ENCODE measurements around the gene CHAD.
A peak's percentile ranks its signal among the peaks of the same experiment; 100 is the strongest.

Gene CHAD

DNA sequence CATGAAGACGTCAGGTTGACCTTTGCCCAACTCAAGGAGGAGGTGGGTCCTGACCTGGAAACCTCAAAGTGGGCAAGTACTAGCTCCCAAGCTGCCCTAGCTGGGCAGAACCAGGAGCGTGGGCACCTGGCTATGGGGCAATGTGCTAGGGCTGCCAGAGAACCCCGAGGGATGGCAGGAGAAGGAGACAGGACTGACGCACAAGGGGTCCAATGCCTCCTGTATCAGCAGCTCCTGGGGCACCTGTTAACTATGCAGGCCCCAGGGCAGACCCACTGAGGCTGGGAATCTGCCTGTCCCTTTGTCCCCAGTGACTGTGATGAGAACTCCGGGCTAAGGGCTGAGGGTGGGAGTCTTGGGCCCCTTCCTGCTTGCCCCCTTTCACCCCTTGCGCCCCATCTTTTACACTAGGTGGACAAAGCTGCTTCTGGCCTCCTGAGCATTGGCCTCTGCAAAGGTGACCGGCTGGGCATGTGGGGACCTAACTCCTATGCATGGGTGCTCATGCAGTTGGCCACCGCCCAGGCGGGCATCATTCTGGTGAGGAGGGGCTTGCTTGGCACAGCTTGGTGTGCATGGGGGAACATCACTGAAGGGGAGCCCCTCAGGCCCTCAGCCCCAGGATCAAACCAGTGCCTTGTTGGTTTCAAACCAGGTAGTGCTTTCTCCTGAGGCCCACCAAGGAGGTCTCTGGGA lies 7.7 kb downstream of the CHAD start:
- DNase-seq (ENCODE audit: low read depth, low spot score): no peak
- H3K27ac ChIP-seq: no peak overlapping the region

DNA sequence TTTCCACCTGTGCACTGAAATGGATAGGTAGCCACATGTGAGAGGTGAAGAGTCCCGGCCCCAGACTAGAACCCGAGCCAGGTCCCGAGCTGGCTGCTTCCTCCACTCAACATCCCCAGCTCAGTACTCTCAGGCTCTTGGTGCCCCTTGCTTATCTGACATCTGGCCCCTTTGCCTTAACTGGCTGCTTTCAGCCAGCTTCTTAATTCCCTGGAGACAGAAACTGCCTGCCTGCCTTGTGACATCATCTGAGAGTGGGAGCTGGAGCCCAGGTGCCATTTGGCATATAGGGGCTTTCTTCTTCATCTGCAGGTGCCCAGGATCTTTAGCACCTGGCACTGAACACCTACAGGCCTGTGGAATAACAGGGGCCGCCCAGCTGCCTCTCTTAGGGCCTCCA lies 8.9 kb downstream of the CHAD start:
- no peak overlapping the region for H3K27ac ChIP-seq
- no peak for DNase-seq (ENCODE audit: low read depth, low spot score)

DNA sequence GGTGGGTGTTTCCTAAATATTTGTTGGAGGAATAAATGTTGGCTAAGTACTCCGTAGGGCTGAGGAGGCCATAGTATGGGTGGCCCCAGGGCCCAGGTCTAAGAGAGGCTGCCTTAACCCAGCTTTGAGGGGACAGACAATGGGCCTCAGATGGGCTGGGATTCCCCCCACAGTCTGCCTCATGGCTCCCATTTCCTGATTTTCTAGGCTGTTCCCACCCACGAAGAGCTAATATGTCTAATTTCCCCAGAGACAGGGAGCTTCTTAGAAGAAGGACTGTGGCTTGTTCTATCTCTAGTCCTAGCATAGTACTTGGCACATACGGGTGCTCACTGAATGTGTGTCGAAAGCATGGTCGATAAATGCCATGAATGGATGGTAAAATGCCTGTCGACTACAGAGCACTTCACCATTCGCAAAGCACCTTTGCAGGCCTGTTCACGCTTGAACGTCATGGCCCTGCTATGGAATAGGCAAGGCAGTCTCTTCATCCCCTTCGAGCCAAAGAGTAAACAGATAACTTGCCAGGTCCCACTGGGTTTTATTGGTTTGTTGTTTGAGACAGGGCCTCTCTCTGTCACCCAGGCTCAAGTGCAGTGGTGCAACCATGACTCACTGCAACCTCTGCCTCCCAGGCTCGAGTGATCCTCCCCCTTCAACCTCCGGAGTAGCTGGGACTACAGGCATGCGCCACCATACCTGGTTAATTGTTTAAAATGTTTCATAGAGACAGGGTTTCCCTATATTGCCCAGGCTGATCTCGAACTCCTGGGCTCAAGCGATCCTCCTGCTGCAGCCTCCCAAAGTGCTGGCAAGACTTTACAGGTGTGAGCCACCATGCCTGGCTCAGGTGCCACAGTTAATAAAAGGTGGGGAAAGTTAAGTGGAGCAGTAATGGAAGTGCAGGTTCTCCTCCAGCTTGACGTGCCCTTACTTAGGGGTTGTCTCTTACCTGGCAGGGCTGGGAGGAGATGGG lies 9.7 kb downstream of the CHAD start:
- peak overlapping the region; percentile 34 for H3K27ac ChIP-seq
- peak; percentile 57 for DNase-seq (ENCODE audit: low read depth, low spot score)

DNA sequence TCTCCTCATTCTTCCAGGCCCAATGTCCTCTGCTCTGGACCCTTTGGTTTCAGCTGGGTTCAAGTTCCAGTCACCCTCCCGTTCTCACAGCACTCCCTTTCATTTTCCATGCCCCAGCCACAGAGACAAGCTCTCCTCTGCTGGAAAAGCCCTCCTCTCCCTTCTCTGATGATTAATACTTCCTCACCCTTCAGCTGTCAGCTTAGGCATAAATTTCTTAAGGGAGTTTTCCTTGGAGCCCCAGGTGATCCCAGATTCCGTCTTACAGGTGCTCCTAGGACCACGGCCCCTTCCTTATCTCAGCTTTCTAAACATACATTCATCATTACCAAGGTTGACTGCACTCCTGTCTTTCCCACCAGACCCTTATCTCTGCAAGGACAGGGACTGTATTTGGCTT lies 10.4 kb downstream of the CHAD start:
- peak overlapping the region; percentile 34 for H3K27ac ChIP-seq
- no peak for DNase-seq (ENCODE audit: low read depth, low spot score)

DNA sequence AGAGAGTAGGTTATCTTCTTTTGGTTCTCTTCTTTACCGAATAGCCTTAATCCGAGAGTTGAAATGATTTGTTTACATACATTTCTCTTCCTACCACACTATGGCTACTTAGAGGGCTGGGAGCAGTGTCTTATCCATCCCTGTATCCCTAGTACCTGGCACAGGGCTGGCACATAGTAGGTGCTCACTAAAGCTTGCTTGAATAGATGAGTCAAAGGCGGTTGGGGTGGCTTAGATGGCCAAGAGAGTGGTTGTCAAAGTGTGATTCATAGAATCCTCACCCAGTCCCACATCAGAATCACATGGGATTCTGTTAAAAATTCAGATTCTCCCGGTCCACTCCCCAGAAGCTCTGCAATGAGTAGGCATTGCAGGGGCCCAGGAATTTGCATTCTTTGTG lies 11.1 kb downstream of the CHAD start:
- no peak for DNase-seq (ENCODE audit: low read depth, low spot score)

DNA sequence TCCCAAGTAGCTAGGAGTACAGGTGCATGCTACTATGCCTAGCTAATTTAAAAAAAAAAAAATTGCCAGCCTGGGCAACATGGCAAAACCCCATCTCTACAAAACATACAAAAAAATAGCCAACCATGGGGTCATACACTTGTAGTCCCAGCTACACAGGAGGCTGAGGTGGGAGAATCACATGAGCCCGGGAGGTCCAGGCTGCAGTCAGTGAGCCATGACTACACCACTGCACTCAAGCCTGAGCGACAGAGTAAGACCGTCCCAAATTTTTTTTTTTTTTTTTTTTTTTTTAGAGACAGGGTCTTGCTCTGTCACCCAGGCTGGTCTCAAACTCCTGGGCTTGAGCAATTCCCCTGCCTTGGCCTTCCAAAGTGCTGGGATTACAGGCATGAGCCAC lies 14.8 kb downstream of the CHAD start:
- no peak overlapping the region for H3K27ac ChIP-seq
- no peak for DNase-seq (ENCODE audit: low read depth, low spot score)

More for the DNA sequence above, 11.1 kb downstream of the CHAD start:
- H3K27ac ChIP-seq: no peak overlapping the region

DNA sequence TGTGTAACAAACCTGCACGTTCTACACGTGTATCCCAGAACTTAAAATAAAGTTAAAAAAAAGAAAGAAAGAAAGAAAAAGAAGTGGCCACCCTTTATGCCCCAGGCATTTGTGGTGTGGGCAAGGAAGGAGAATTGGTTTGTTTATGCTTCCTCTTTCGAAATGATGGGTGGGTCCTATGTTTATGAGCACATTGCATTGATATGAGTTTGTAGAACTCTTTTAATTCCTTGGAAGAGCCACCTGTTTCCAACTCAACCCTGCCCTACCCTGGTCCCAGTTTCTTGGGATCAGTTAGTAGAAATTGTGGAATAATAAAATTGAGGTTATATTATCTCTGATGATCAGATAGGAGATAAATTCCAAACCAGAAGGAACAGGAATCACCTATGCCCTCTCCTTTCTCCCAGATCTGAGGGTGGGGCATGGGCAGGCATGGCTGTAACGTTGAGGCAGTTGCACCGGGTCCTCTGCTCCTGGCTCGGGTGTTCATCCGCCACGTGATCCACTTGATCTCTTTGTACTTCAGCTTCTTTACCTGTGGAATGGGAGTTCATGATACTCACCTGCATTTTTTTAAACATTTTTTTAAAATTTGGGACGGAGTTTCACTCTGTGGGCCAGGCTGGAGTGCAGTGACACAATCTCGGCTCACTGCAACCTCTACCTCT lies 15.9 kb downstream of the CHAD start:
- DNase-seq (ENCODE audit: low read depth, low spot score): no peak
- no peak overlapping the region for H3K27ac ChIP-seq

DNA sequence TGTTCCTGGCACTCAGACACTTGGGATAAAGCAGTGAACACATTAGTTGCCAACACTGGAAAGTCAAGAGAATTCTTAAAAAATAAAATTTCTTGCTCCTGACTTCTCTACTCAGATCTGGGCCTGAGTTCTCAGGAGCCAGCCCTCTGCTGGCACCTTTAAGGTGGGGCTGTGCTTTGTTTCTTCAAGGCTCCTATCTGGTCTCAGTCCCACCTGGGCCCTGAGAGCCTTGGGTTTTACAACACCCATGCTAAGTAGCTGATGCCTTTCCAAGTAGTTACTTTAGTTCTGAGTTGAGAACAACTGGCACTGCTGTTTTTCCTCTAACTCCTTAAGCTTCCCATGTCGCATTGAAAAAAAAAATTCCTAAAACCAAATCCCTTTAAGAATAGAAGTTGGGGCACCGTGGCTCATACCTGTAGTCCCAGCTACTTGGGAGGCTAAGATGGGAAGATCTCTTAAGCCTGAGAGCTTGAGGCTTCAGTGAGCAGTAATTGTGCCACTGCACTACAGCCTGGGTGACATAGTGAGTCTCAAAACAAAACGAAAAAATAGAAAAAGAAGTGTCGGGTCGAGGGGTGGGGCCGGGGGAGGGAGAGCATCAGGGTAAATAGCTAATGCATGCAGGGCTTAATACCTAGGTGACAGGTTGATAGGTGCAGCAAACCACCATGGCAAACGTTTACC lies 16.6 kb downstream of the CHAD start:
- H3K27ac ChIP-seq: no peak overlapping the region
- no peak for DNase-seq (ENCODE audit: low read depth, low spot score)

DNA sequence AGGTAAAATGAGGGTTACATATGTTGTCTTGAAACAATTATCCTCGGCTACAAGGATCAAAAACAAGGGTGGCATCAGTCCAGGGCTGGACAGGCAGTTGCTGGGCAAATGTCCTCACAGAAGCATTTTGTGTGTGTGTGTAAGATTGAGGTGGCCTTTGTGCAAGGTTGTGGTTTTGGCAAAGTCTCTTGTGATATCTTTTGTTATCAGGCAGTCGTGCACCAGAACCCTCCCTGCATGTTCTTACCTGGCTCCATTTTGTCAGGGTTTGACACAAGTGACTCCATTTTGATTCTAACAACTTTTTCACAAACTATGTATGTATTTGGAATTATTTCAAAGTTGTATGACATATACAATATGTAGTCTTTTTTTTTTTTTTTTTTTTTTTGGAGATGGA lies 20.0 kb downstream of the CHAD start:
- no peak for DNase-seq (ENCODE audit: low read depth, low spot score)
- no peak overlapping the region for H3K27ac ChIP-seq

DNA sequence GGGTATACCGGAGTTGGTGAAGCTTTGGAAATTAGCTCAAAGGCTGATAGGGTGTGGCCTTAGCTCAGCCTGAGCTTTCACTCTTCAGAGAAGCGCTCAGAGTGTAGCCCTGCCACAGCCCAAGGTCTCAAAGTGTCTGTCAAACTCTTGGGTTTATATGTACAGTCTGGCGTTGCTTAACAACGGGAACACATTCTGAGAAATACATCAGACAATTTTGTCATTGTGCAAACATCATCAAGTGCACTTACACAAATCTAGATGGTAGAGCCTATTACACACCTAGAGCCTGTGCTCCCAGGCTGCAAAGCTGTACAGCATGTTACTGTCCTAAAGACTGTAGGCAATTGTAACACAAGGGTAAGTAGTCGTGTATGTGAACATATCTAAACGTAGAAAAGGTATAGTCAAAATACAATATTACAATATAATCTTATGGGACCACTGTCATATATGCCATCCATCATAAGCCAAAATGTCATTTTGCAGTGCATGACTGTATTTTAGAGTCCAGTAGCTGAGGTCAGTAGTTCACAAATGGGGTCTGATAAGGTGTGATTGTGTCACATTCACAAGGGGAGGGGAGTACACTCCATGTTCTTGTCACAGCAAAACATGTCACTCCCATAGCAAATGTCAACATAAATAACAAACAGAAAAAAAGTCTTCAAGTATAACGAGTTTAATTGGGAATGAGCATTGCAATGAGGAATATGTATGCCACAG lies 20.6 kb downstream of the CHAD start:
- H3K27ac ChIP-seq: no peak overlapping the region
- DNase-seq (ENCODE audit: low read depth, low spot score): no peak

DNA sequence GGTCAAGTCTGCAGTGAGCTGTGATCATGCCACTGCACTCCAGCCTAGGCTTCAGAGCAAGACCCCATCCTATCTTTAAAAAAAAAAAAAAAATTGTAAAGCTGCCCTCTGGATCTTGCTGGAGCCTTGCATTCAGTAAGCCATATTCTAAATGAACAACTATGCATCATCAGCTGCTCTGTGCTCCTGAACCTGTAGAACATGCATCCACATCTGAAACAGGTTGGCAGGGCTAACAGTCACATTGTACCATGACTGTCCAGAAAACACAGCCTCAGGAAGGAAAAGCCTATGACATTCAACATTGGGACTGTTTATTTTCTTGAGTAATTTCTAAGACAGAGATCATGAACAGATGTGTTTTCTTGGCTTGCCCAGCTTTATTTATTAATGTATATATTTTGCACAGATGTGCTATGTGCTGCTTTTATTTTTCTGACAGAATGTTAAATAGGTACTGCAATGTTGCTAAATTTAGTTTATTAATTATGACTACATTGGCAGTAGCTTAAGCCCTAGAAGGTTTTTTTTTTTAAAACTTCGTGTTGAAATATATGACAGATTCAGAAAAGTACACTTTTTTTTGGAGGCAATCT lies 22.9 kb downstream of the CHAD start:
- DNase-seq (ENCODE audit: low read depth, low spot score): no peak
- no peak overlapping the region for H3K27ac ChIP-seq

DNA sequence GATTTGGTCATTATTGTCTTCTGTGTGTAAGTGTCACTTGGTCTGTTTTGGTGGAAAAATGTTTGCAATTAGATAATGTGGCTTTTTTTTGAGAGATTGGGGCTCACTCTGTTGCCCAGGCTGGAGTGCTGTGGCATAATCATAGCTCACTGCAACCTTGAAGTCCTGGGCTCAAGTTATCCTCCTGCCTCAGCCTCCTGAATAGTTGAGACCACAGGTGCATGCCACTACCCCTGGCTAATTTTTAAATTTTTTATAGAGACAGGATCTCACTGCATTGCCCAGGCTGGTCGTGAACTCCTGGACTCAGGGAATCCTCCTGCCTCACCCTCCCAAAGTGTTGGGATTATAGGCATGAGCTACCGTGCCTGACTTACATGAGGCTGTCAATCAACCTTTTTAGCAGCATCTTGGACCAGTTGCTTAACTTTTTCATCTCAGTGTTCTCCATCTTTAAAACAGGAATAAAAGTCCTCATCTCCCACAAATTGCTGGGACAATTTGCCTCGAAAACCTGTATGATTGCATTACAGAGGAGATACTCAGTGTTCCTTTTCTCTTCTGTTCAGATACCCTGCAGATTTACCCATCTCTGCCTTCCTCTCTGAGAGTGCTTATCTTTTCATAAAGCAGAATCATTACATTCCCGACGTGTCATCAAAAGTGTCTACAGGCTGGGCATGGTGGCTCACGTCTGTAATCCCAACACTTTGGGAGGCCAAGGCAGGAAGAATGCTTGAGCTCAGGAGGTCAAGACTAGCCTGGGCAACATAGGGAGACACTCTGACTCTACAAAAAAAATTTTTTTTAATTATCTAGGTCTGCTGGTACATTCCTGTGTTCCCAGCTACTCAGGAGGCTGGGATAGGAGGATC lies 23.6 kb downstream of the CHAD start:
- DNase-seq (ENCODE audit: low read depth, low spot score): no peak
- no peak overlapping the region for H3K27ac ChIP-seq

DNA sequence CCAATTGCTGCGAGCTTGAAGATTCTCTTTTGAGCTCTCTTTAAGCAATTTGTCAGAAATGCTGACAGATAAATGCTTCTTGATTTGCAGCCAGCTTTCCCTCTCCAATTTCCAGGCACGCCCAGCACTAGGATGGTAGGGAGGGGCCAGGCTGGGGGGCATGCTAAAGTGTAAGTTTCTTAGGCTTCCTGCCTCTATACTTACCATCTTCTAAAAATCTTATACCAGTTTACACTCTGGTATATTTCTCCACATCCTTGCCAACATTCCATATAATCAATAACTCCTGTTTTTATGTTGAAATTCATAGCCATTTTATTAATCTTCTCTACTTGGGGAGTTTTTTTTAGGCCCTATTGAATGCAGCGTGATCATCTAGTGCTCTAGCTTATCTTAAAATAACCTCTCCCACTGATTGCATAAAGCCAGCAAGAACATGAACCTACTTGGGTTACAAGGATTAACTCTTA lies 25.1 kb downstream of the CHAD start:
- DNase-seq (ENCODE audit: low read depth, low spot score): no peak
- H3K27ac ChIP-seq: no peak overlapping the region

DNA sequence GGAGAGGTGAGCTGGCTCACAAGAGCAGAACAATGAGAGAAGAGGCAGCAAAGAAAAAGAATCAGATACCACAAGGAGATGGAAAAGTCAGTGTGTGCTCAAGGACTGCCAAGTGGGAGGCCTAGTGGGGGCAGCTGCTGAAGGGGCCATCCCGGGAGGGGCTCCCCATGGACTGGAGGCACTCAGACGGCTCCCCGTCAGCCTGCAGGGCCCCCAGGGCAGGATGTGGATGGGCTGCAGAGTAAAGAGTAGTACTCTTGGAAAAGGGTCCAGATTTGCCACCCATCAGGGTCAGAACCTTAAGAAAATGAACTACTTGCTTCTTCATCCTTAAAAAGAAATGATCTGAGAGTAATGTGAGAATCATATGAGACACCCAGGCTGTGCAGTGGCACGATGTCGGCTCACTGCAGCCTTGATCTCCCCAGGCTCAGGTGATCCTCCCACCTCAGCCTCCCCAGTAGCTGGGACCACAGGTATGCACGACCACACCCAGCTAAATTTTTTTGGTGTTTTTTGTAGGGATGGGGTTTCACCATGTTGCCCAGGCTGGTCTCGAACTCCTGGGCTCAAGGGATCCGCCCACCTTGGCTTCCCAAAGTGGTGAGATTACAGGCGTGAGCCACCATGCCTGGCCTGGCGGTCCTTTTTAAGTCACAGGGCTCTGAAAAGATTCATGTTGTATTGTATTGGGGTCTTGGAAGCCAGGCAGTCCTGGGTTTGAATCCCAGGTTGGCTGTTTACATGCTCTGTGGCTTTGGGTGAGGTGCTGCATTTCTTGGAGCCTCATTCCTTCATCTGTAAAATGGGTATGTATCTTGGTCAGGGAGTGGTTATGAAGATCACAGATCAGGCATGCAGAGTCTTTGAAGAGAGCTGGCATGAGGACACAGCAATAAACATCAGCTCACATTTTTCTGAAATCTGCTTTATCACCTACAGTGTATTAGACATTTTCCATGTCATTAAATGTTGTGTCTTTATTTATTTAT lies 27.5 kb downstream of the CHAD start:
- no peak for DNase-seq (ENCODE audit: low read depth, low spot score)
- H3K27ac ChIP-seq: no peak overlapping the region

DNA sequence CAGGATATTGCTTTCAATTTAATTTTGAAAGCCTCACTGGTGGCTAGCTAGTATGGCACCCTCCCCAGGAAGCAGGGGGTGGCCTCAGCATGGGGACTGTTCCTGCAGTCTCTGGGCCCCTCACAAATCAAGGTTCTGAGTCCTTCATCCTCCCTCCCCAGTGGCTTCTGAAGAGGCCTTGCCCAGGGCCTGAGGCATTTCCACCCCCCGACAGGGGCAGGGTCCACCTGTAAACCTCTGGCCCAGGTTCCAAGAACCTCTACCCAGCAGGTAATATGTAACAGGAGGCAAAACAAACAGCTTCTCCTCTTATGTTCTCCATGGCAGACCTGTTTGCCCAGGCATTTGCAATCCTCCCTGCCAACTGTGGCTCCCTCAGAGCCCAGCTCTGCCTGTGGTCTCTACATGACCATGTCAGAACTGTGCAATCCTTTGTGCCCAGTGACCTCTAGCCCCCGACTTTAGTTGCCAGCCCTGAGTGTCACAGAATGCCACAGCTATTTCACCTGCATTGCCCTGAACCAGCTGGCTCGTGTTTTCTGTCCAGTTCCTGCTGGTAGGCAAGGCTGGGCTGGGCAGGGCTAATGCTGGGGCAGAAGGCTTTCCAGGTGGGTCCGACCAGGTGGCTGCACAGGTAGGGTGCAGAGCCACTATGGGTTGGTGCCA lies 28.4 kb downstream of the CHAD start:
- H3K27ac ChIP-seq: no peak overlapping the region
- DNase-seq (ENCODE audit: low read depth, low spot score): no peak

DNA sequence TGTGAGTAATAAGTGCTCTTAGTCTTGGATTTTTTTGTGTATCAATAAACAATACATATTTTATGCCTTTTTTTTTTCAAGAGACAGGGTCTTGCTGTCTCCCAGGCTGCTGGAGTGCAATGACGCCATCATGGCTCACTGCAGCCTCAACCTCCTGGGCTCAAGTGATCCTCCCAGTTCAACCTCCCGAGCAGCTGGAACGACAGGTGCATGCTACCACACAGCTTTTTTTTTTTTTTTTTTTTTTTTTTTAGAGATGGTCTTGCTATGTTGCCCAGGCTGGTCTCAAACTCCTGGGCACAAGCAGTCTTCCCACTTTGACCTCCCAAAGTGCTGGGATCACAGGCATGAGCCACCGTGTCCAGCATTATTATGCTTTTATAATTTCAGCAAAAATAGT lies 29.7 kb downstream of the CHAD start:
- no peak for DNase-seq (ENCODE audit: low read depth, low spot score)
- H3K27ac ChIP-seq: no peak overlapping the region

DNA sequence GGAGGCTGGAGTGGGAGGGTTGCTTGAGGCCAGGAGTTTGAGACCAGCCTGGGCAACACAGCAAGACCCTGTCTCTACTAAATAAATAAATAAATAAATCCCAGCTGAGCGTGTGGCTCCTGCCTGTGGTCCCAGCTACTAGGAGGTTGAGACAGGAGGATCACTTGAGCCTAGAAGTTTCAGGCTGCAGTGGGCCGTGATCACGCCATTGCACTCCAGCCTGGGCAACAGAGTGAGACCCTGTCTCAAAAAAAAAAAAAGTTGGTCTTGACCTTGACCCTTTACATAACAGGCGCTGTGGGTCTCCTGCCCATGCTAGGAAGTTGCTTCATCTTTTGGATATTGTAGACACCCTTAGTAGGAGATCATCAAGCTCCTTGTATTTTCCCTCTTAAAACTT lies 31.3 kb downstream of the CHAD start:
- no peak overlapping the region for H3K27ac ChIP-seq
- DNase-seq (ENCODE audit: low read depth, low spot score): no peak

All from epithelial cell of prostate (primary cell).